OCI-LY3 (cell line): Measurements from ENCODE around the gene CCSER2.

Experiments used
- CTCF ChIP-seq: fragments of 200-600, 300-600 bp; sonication (generic); IDR thresholded peaks from 2 replicates; pipeline ENCODE4 v1.5.1; 2014; ENCODE audit warnings: antibody characterized with exemption, low read length, low read depth
- EZH2phosphoT487 ChIP-seq: fragments of 200-600 bp; shearing (Covaris generic); IDR thresholded peaks from 2 replicates; pipeline ENCODE4 v1.6.1; 2018; ENCODE audit warnings: antibody characterized with exemption, mixed run types, low read depth

GRCh38 chr10:84478151-84478550, 149.8 kb downstream of the CCSER2 start:
- no peak for TF ChIP-seq CTCF
- TF ChIP-seq EZH2phosphoT487 = no peak
